Activated T-cell treated with anti-CD3 and anti-CD28 coated beads, Interleukin-2, amount 50 U/mL, for 72 hours (primary cell): ENCODE data around the gene MYEOV. TPM values are rescaled to one million over a fixed set of nuclear protein-coding genes. Genes with fewer than 3 reads are reported as not detected.

Experiments
- ATAC-seq, 2 donors: fragments of 150-1000 bp; cut with Tn5 transposase; replicated peaks in 1 of 2; 2 replicates each; pipeline ENCODE4 v1.10.0; 2021; ENCODE audit warnings: moderate library complexity in 2 of 2, mild to moderate bottlenecking in 1 of 2
- DNase-seq, 2 donors: peaks; one replicate each; pipeline ENCODE4 v3.0.0; 2021 to 2022; ENCODE audit warnings: mixed read lengths in 1 of 2
- H3K27ac Mint-ChIP-seq: one replicate; pipeline ENCODE4 v1.8.0; 2022; ENCODE audit warnings: mild to moderate bottlenecking, moderate library complexity, mixed read lengths
- H3K27me3 Mint-ChIP-seq: one replicate; pipeline ENCODE4 v1.8.0; 2022; ENCODE audit warnings: low read depth, mixed read lengths
- H3K36me3 Mint-ChIP-seq, 2 donors: one replicate each; pipeline ENCODE4 v1.8.0; 2022; ENCODE audit warnings: mixed read lengths in 2 of 2, mild to moderate bottlenecking in 1 of 2; ENCODE audit not compliant: insufficient read depth in 2 of 2
- H3K4me1 Mint-ChIP-seq: one replicate; pipeline ENCODE4 v1.8.0; 2022; ENCODE audit warnings: low read depth, mixed read lengths
- H3K4me3 Mint-ChIP-seq, 2 donors: one replicate each; pipeline ENCODE4 v1.8.0; 2022; ENCODE audit warnings: mild to moderate bottlenecking in 2 of 2, mixed read lengths in 2 of 2, moderate library complexity in 2 of 2
- H3K9me3 Mint-ChIP-seq, 2 donors: one replicate each; pipeline ENCODE4 v1.8.0; 2022; ENCODE audit warnings: mixed read lengths in 2 of 2
- total RNA-seq, 2 donors: library from RNA; stranded (reverse); gene quantifications; one replicate each; pipeline ENCODE4 v1.2.3, GENCODE V29; 2022

Gene MYEOV
- total RNA-seq, 2 donors from 2014 or later: 0.42 to 0.67 TPM

GRCh38 chr11:69295995-69296889 is 2.3 kb downstream of the MYEOV start:
- Mint-ChIP-seq H3K9me3 (no peaks in the 10 kb centered on the region), H3K4me1 (peaks cover 40% of the 10 kb centered on the region), H3K4me3 (peak overlapping the region in 1 of 2 donors; percentile 77), H3K27me3 (peaks cover 16% of the 10 kb centered on the region), H3K27ac (no peak overlapping the region), H3K36me3 (no peaks in the 10 kb centered on the region)
- ATAC-seq (no peak), DNase-seq (no peak)

DNA sequence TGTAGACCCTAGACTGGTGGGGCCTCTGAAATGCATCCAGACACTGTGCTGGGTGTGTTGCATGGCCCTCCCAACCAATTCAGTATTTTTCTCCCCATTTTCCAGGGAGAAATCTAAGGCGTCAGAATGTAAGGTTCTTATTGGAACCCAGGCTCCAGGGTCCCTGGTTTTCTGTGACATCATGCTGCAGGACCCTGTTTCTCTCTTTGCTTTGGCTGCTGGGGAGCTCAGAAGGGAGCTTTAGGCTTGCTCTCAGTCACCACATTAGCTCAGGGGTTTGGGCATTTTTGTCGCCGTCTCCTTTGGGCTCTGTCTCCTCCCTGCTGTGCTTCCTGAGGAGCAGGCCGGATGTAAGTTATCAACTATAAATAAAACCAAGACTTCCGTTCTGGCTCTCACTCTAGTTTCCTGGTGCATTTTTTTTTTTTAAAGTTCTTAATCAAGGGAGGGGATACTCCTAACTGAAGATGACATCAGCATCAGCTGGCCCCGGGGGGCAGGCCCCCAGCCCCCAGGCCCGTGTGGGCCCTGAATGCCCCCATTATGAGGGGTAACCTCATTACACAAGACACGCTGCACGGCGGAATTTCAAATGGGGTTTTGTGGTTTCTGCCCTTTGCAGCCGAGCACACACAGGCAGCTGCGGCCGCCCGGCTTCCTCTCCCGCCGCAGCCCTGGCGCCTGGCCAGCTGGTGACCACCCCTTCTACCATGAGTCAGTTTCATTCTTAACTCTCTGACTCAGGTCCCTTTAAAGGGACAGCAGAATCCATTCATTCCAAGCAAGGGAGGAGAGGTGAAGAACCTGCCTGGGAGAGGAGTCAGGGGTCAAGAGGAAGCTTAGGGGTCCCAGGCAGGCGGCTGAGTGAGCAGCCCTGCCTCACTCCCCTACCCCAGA is 3.2 kb downstream of the MYEOV start:
- Mint-ChIP-seq H3K27ac (peak overlapping the region; percentile 70), H3K4me1 (peaks cover 47% of the 10 kb centered on the region), H3K36me3 (no peaks in the 10 kb centered on the region), H3K9me3 (no peaks in the 10 kb centered on the region), H3K27me3 (peaks cover 16% of the 10 kb centered on the region), H3K4me3 (peak overlapping the region; percentile 51 to 77)
- ATAC-seq (peak; percentile 77 to 78), DNase-seq (peak; percentile 92 to 95)

DNA sequence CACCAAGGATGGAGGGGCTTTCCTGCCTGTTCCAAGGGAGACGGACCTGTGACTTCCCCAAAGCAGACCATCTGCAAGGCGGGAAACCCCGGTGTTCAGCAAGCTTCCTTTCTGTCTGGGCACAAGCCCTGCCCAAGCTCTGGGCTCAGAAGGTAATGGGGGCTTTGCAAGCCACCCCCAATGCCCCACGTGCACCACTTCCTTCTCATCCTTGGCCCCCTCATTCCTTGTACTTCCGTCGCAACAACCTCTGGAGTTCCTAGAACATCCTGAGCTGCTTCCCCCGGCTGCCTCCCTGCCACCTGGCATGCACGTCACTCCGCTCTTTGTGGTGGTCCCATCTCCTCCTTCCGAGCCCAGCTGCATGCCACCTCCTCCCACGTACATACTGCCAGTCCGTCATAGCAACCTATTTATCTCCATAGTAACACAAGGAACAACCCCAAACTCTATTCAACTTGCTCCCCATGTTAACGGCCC is 3.9 kb downstream of the MYEOV start:
- Mint-ChIP-seq H3K36me3 (no peaks in the 10 kb centered on the region), H3K4me1 (peaks cover 47% of the 10 kb centered on the region), H3K4me3 (peak overlapping the region; percentile 51 to 77), H3K27ac (no peak overlapping the region), H3K9me3 (no peaks in the 10 kb centered on the region), H3K27me3 (peaks cover 16% of the 10 kb centered on the region)
- ATAC-seq (peak; percentile 10 to 22), DNase-seq (no peak)

DNA sequence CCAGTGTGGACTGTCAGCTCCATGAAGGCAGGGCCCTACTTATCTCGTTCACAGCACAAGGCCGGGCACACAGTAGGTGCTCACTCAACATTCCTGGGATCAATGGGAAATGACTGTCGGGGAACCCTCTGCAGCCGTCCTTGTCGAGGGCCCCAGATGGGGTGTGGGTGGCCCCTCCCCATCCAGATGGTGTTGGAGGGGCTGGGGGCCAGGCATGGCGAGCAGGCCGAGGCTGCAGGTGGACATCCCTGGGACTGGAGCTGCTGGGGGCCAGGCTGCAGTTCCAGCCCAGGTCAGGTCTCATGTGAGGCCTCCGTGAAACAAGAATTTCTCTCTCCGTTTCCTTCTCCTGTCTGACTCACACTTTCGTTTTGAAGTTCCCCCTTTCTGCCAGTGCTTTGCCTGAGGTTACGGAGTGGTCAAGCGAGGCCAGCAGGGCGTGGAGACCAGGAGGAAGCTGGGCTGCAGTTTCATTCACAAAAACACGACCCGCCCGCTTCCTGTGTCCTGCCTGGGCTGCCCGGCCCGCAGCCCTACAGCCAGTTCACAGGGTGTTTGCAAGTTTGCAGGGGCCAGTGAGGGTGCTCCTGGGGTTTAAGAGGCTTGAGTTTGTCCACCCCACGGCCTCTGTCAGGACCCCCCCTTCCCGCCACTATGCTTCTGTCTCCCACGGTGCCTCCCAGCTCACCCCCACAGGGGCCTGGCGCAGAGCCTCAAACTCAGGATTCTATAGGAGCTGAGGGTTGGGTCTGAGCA is 4.5 kb downstream of the MYEOV start:
- H3K4me1 Mint-ChIP-seq: peaks cover 47% of the 10 kb centered on the region
- ATAC-seq (peak; percentile 33 to 46), DNase-seq (peak; percentile 40 to 41)
- peak overlapping the region; percentile 51 to 77 for H3K4me3 Mint-ChIP-seq
- no peaks in the 10 kb centered on the region for H3K9me3 Mint-ChIP-seq
- H3K36me3 Mint-ChIP-seq: no peaks in the 10 kb centered on the region
- no peak overlapping the region for H3K27ac Mint-ChIP-seq
- peaks cover 16% of the 10 kb centered on the region for H3K27me3 Mint-ChIP-seq

- Mint-ChIP-seq H3K4me1 (peaks cover 47% of the 10 kb centered on the region), H3K4me3 (no peak overlapping the region), H3K9me3 (no peaks in the 10 kb centered on the region), H3K27me3 (peaks cover 16% of the 10 kb centered on the region), H3K27ac (no peak overlapping the region), H3K36me3 (no peaks in the 10 kb centered on the region)
- no peak for DNase-seq
- no peak for ATAC-seq
Observed at GRCh38 chr11:69299023-69299461, 5.1 kb downstream of the MYEOV start.

DNA sequence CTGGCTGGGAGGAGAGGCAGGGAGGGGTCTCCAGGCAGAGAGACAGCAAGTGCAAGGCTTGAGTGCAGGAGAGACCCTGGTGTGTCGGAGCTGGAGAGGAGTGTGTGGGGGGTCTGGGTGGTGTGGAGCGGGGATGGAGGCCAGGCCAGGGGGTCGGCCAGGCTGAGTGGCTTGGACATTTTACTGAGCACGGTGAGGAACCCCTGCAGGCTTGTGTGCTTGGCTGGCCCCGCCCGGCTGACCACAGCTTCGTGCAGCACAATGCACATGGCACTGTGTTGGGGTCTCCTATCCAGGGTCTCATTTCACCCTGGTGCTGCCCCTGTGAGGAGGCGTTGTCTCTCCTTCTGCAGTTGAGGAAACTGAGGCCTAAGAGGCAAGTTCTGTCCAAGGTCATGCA is 5.6 kb downstream of the MYEOV start:
- Mint-ChIP-seq H3K27ac (no peak overlapping the region), H3K36me3 (no peaks in the 10 kb centered on the region), H3K4me3 (no peak overlapping the region), H3K9me3 (no peaks in the 10 kb centered on the region), H3K4me1 (peaks cover 47% of the 10 kb centered on the region), H3K27me3 (peaks cover 16% of the 10 kb centered on the region)
- no peak for DNase-seq
- ATAC-seq: no peak

GRCh38 chr11:69300120-69301060 is 6.4 kb downstream of the MYEOV start:
- Mint-ChIP-seq H3K4me1 (peaks cover 44% of the 10 kb centered on the region), H3K4me3 (no peak overlapping the region), H3K9me3 (no peaks in the 10 kb centered on the region), H3K36me3 (no peaks in the 10 kb centered on the region), H3K27ac (no peak overlapping the region), H3K27me3 (peaks cover 16% of the 10 kb centered on the region)
- ATAC-seq (no peak), DNase-seq (no peak)

DNA sequence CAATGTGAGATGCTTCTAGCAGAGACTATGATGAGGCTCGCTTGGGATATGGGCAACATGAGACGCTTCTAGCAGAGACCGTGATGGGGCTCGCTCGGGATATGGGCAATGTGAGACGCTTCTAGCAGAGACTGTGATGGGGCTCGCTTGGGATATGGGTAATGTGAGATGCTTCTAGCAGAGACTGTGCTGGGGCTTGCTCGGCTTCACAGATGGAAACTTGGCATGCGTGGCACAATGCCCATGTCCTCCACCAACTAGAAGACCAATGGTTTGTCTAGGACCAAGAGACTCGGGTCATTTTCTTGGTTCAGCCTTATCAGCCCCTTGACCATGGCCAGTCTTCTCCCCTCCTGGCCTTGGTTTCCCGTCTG is 7.1 kb downstream of the MYEOV start:
- H3K36me3 Mint-ChIP-seq: no peaks in the 10 kb centered on the region
- DNase-seq (no peak), ATAC-seq (no peak)
- H3K4me3 Mint-ChIP-seq: no peak overlapping the region
- H3K27me3 Mint-ChIP-seq: peaks cover 16% of the 10 kb centered on the region
- H3K9me3 Mint-ChIP-seq: no peaks in the 10 kb centered on the region
- peaks cover 39% of the 10 kb centered on the region for H3K4me1 Mint-ChIP-seq
- H3K27ac Mint-ChIP-seq: no peak overlapping the region

DNA sequence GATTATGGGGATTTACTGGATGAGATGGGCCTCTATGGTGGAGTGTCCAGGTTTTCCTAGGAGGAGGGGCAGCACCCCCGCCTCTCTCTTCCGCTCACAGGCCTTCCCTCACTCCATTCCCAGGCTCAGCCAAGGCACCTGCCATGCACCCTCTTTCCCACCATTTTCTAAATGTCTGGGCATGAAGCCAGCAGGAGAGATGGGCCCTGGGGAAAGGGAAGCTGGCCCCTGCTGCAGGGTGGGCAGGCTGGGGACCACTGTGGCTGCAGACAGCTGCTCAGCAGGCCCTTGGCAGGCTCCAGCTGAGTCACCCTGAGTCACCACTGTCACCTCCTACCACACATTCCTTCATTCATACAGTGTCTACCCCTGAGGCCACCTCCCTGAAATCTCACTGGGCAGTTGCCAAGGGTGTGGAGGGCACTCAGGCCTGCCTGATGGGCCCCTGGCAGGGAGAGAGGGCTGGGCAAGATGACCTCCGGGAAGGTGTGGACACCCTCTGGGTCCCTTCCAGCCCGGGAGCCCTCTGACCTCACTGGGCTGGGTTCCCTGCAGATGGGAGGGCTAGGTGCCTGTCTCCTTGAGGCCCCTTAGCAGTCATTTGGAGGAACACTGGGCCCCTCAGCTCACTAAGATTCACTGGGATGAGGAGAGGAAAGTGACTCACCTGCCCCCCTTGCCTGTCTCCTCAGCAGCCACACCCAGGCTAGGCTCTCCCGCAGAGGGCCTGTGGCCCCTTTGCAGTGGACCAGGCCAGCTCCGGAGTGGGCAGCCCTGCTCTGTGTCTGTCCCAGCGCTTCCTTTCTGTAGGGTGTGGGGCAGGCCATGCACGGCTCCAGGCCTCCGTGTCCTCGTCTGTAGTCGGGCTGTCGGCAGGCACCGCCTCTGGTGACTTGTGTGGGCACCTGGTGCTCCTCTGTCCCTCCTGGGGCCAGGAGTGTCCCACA is 7.8 kb downstream of the MYEOV start:
- Mint-ChIP-seq H3K9me3 (no peaks in the 10 kb centered on the region), H3K36me3 (no peaks in the 10 kb centered on the region), H3K4me3 (no peak overlapping the region), H3K27ac (no peak overlapping the region), H3K27me3 (peaks cover 16% of the 10 kb centered on the region), H3K4me1 (peaks cover 34% of the 10 kb centered on the region)
- ATAC-seq (peak; percentile 39 to 58), DNase-seq (peak; percentile 54 to 58)

DNA sequence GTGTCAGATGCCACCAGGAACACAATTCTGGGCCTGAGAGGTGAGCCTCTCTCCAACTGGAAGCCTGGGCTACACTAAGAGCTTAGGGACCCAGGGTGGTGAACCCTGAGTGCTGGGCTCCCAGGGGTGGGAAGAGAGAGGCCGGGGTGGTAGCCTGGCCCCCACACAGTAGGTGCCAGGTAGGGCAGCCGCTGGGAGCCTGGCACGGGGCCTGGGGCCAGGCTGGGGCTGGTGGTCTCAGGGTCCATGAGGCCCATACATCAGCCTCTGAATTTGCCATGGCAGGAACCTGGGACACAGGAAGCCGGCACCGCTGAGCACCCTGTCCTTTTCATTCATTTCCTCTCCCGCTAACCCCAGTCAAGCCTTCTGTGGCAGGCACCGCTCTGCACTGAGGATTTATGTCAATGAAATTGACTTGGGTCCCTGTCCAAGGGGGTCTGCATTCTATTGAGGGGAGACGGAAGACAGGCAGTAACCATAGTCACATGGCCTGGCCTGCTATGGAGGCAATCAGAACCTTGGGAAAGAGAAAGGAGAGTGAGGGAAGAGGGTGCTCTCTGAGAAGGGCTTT is 8.6 kb downstream of the MYEOV start:
- DNase-seq (no peak), ATAC-seq (no peak)
- H3K27ac Mint-ChIP-seq: no peak overlapping the region
- no peaks in the 10 kb centered on the region for H3K9me3 Mint-ChIP-seq
- H3K36me3 Mint-ChIP-seq: no peaks in the 10 kb centered on the region
- peaks cover 16% of the 10 kb centered on the region for H3K27me3 Mint-ChIP-seq
- no peak overlapping the region for H3K4me3 Mint-ChIP-seq
- peaks cover 26% of the 10 kb centered on the region for H3K4me1 Mint-ChIP-seq

DNA sequence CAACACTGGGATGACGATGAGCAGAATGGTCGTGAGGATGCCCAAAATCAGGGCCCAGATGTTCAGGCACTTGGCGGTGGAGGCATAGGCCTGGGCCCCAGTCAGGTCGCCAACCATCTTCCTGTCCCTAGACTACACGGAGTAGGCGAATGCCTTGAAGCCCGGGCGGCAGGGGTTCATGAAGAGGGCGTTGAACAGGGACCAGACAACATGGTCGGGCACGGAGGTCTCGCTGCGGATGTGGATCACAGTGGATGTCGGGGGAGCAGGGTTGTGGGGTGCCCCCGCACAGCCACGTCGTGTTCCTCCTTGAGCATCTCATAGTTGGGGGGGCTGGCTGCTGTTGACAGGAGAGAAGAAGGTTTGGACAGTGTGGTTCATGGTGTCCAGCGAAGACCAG is 9.5 kb downstream of the MYEOV start:
- ATAC-seq (no peak), DNase-seq (no peak)
- Mint-ChIP-seq H3K27me3 (peaks cover 16% of the 10 kb centered on the region), H3K4me3 (no peak overlapping the region), H3K9me3 (no peaks in the 10 kb centered on the region), H3K4me1 (peaks cover 17% of the 10 kb centered on the region), H3K27ac (no peak overlapping the region), H3K36me3 (no peaks in the 10 kb centered on the region)
